Measurements from ENCODE around the gene LMAN2L.

DNA sequence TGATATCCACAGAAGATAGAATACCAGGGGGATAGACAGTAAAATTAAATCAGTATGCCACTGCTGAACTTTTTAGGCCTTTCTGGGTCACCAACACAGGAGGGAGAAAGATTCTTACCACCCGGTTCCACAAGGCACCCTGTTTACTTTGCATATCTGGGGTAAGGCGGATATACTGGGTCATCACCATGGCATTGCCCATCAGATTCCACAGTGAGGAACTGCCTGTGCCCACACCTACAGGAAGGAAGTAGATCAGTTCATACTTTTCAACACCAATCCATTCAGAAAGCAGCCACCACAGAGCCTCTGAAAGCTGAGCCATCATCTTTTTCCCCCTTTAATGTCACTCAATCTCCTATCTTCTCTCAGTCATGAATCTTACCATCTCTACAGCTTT, 2.0 kb downstream of the LMAN2L start:
- TF ChIP-seq, protein P1, sequence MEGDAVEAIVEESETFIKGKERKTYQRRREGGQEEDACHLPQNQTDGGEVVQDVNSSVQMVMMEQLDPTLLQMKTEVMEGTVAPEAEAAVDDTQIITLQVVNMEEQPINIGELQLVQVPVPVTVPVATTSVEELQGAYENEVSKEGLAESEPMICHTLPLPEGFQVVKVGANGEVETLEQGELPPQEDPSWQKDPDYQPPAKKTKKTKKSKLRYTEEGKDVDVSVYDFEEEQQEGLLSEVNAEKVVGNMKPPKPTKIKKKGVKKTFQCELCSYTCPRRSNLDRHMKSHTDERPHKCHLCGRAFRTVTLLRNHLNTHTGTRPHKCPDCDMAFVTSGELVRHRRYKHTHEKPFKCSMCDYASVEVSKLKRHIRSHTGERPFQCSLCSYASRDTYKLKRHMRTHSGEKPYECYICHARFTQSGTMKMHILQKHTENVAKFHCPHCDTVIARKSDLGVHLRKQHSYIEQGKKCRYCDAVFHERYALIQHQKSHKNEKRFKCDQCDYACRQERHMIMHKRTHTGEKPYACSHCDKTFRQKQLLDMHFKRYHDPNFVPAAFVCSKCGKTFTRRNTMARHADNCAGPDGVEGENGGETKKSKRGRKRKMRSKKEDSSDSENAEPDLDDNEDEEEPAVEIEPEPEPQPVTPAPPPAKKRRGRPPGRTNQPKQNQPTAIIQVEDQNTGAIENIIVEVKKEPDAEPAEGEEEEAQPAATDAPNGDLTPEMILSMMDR (IDR thresholded peaks at IDR 0.05; ENCODE audit: low read length): no peak
- TF ChIP-seq EZH2 (IDR thresholded peaks at IDR 0.05; ENCODE audit: borderline replicate concordance, low read length): no peak
